VCaP (cell line): ENCODE results near the gene CHRNE.

Source experiments
- H3K27ac ChIP-seq: fragments of 450-650 bp; 2 replicates; pipeline ENCODE4 v1.5.1; 2017
- TF ChIP-seq, protein P1 (sequence below): fragments of 450-650 bp; conservative IDR thresholded peaks from 2 replicates; pipeline ENCODE4 v1.5.1; 2017; ENCODE audit warnings: mild to moderate bottlenecking, moderate library complexity

CHRNE gene

DNA sequence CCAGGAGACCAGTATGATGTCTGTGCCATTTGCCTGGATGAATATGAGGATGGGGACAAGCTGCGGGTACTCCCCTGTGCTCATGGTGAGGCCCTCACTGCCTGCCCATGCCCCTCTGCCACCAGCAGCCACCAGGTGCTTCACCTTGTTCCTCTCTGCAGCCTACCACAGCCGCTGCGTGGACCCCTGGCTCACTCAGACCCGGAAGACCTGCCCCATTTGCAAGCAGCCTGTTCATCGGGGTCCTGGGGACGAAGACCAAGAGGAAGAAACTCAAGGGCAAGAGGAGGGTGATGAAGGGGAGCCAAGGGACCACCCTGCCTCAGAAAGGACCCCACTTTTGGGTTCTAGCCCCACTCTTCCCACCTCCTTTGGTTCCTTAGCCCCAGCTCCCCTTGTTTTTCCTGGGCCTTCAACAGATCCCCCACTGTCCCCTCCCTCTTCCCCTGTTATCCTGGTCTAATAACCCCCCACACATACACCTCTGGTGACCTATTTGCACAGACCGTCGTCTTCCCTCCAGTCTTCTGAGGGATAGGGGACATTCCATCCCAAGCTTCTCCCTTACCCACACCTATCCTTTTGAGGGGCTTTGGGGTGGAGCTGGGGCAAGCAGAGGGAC is 41.8 kb upstream of the CHRNE start:
- H3K27ac ChIP-seq, result no peak overlapping the region
- TF ChIP-seq, protein P1, sequence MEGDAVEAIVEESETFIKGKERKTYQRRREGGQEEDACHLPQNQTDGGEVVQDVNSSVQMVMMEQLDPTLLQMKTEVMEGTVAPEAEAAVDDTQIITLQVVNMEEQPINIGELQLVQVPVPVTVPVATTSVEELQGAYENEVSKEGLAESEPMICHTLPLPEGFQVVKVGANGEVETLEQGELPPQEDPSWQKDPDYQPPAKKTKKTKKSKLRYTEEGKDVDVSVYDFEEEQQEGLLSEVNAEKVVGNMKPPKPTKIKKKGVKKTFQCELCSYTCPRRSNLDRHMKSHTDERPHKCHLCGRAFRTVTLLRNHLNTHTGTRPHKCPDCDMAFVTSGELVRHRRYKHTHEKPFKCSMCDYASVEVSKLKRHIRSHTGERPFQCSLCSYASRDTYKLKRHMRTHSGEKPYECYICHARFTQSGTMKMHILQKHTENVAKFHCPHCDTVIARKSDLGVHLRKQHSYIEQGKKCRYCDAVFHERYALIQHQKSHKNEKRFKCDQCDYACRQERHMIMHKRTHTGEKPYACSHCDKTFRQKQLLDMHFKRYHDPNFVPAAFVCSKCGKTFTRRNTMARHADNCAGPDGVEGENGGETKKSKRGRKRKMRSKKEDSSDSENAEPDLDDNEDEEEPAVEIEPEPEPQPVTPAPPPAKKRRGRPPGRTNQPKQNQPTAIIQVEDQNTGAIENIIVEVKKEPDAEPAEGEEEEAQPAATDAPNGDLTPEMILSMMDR, result no peak

DNA sequence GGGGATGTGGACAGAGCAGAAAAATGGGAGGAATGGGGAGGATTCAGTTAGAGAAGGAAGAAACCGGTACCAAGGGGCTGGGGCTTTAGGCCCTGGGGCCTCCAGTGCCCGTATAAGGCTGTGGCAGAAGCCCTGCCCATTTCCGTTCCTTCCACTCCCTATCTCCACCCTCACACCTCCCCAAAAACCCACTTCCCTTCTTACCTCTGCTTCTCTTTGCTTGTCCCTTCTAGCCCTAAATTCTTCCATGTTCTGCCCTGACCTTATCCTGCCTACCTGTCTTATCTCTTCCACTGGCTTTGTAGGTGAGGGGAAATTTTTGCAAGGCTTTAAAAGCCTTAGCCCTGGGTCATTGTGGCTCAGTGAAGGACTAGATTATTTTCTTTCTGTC is 41.3 kb upstream of the CHRNE start:
- TF ChIP-seq, protein P1, result no peak
- H3K27ac ChIP-seq, result no peak overlapping the region

DNA sequence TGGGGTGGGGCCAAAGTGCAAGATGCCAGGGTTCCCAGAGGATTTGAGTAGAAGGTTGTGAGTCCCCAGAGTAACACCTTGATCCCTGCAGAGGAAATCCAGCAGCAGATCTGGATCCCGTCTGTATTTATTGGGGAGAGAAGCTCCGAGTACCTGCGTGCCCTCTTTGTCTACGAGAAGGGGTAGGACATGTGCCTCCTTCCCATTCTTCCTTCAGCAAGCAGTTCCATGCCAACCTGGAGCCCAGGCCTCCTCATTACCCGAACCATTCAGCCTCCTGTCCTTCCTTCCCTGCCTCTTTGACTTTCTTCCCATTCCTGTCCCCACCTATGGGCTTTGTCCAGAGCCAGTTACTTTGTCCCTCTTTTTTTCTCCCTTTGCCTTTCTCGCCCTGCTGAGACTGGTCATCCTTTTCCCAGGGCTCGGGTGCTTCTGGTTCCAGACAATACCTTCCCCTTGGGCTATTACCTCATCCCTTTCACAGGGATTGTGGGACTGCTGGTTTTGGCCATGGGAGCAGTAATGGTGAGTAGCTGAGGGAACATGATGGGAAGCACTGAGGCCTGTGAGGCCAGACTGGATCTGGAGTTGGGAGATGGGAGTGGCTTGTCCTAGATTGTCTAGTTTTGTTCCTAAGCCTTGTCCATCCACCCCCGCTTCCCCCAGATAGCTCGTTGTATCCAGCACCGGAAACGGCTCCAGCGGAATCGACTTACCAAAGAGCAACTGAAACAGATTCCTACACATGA is 40.0 kb upstream of the CHRNE start:
- TF ChIP-seq, protein P1, result no peak

DNA sequence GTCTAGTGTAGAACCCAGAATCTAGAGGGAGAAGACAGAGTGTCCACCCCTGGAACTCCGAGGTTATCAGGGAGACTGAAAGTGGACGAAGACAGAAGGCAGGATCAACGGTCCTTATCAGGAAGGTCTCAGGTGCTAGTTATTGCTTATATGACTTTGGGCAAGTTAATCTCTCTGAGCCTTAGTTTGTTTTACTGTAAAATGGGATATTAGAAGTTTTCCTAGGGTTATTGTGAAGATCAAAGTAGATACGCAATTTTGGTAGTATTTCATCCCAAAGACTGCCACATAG is 38.4 kb upstream of the CHRNE start:
- H3K27ac ChIP-seq, result peak overlapping the region; percentile 88; the same call in 1 of the 2 replicates
- TF ChIP-seq, protein P1, result no peak

More for the DNA sequence above, 40.0 kb upstream of the CHRNE start:
- no peak overlapping the region for H3K27ac ChIP-seq

DNA sequence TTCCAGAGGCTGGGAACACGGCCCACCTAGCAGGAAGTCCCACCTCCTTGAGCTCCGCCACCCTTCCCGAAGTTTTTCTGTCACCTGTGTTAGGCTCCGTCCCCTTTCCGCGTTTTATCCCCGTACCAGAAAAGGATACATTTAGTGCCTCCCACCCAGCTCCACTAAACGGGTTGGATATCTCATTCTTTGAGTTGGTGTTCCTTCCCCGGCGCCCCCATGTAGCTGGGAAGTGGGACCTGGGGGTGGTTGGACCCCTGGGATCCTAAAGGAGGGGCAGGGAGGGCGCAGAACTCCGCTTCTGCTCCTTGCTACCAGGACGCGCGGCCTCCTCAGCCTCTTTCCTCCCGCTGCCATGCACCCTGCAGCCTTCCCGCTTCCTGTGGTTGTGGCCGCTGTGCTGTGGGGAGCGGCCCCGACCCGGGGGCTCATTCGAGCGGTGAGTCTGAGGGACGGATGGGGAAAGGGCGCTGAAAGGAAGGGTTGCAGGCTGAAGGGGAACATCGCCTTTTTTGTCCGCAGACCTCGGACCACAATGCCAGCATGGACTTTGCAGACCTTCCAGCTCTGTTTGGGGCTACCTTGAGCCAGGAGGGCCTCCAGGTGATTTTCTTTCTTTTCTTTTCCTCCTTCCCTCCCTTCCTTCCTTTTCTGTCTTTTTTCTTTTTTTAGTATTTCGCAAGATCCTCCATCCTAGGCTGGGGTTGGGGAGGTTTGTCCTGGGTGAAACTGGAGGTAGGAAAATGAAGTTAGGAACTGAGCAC is 37.8 kb upstream of the CHRNE start:
- H3K27ac ChIP-seq, result peak overlapping the region; percentile 88
- TF ChIP-seq, protein P1, result no peak

DNA sequence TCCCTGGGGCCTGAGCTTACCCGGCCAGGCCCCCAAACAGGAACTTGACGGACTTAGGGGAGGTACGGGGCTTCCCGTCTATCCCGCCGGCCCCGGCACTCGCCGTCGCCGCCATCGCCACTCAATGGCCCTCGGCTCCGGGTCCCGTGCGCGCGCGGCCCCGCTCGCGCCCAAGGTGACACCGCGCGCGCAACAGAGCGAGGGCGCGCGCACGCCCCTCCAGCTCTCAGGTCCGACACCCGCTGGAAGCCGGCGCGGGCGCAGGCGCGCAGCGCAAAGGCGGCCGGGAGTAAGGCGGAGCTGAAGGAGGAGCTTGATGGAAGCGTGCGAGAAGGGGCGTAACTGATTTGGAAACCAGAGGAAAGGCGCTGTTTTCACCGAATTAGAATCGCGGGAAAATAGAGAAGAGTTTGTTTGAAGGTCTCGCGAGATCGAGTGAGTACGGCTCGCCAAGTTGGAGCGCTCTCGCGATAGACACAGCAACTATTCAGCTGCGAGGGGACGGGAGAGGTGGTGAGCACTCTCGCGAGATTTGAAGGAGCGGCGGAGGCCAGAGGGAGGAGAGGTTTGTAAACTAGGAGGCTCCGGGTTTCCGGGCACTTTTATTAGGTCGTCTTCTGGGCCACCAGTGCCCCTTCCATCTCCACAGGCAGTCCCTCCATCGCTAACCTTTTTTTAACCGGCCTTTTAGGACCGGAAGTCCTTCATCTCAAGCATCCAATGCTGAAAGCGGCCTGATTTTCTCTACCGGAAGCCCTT is 37.1 kb upstream of the CHRNE start, which contains the start of the genes RNF167 and SLC25A11:
TSS of gene RNF167 (plus strand) at position 473 of the 759 bp plus-strand sequence. CDS start 642 bp downstream, outside the sequence.
TSS of gene SLC25A11 (minus strand) at position 251 of the 759 bp plus-strand sequence. CDS start at position 115, 136 bp downstream.
- peak within 1 kb of the TSS; percentile 88 for H3K27ac ChIP-seq

More for the DNA sequence above, 37.1 kb upstream of the CHRNE start, which contains the start of the genes RNF167 and SLC25A11:
- TF ChIP-seq, protein P1, result no peak
